ENCODE measurements around the gene DPYD.

GRCh38 chr1:97938285-97938642, 17.4 kb upstream of the DPYD start:
- TF ChIP-seq CTCF (conservative IDR thresholded peaks at IDR 0.05; ENCODE audit: low read depth, low read length): no peak
- no peak for TF ChIP-seq EZH2phosphoT487 (IDR thresholded peaks at IDR 0.05; ENCODE audit: borderline replicate concordance, low read length)

Data from PC-3 (cell line).